Upper lobe of right lung (tissue), 1 donor: ENCODE measurements around the gene NPC1L1. TPM values are rescaled to one million over a fixed set of nuclear protein-coding genes. Genes with fewer than 3 reads are reported as not detected.

Source experiments
- ATAC-seq: fragments of 200-7000 bp; cut with Tn5 transposase; one replicate; pipeline ENCODE4 v1.9.1; 2020; ENCODE audit warnings: mild to moderate bottlenecking, moderate library complexity
- DNase-seq: peaks from one replicate; pipeline ENCODE4 v3.0.0-alpha.2; 2020
- H3K27ac ChIP-seq: fragments of 200-600 bp; one replicate; pipeline ENCODE4 v1.8.0; 2022
- H3K27me3 ChIP-seq: fragments of 200-600 bp; one replicate; pipeline ENCODE4 v1.8.0; 2022; ENCODE audit warnings: mild to moderate bottlenecking
- H3K36me3 ChIP-seq: fragments of 200-600 bp; one replicate; pipeline ENCODE4 v1.8.0; 2022
- H3K4me1 ChIP-seq: fragments of 200-600 bp; one replicate; pipeline ENCODE4 v1.8.0; 2022
- H3K4me3 ChIP-seq: fragments of 200-600 bp; one replicate; pipeline ENCODE4 v1.8.0; 2022; ENCODE audit warnings: mild to moderate bottlenecking
- H3K9me3 ChIP-seq: fragments of 200-600 bp; one replicate; pipeline ENCODE4 v1.8.0; 2022
- CTCF ChIP-seq: fragments of 200-600 bp; IDR thresholded peaks from one replicate; pipeline ENCODE4 v1.8.0; 2022; ENCODE audit warnings: antibody characterized with exemption
- intact Hi-C: fragments of 100-400 bp; cut with DNase I; formaldehyde crosslinking; loops from one replicate; pipeline ENCODE4 v1.11.0; 2022
- total RNA-seq: library from RNA; stranded (reverse); fragmentation: NEBNext Ultra II Directional; extraction: Animal tissue kit (Norgen Biotek cat#: 25700); gene quantifications from one replicate; pipeline ENCODE4 v1.2.1, GENCODE V29; 2021
- donor health status: DM: no; HTN: yes; CAD: no; lungs with severe emphysema.

The NPC1L1 gene
- total RNA-seq, 1 donor from 2014 or later = 0.17 TPM

GRCh38 chr7:44519546-44519945 lies 21.6 kb downstream of the NPC1L1 start:
- no peak overlapping the region for H3K27ac ChIP-seq
- H3K36me3 ChIP-seq = no peaks in the 10 kb centered on the region
- H3K9me3 ChIP-seq = no peaks in the 10 kb centered on the region
- H3K27me3 ChIP-seq = no peaks in the 10 kb centered on the region
- intact Hi-C loops = no loop called here
- DNase-seq (no peak), ATAC-seq (no peak)
- no peak for TF ChIP-seq CTCF
- H3K4me1 ChIP-seq = no peaks in the 10 kb centered on the region
- H3K4me3 ChIP-seq = no peak overlapping the region

- intact Hi-C loops = no loop called here
- Histone ChIP-seq H3K36me3 (no peaks in the 10 kb centered on the region), H3K9me3 (no peaks in the 10 kb centered on the region), H3K27ac (no peak overlapping the region), H3K4me3 (no peak overlapping the region), H3K4me1 (no peaks in the 10 kb centered on the region), H3K27me3 (no peaks in the 10 kb centered on the region)
- ATAC-seq (no peak), DNase-seq (no peak)
- no peak for TF ChIP-seq CTCF
Observed at GRCh38 chr7:44518761-44519160, 22.4 kb downstream of the NPC1L1 start.

GRCh38 chr7:44517175-44517574 lies 24.0 kb downstream of the NPC1L1 start:
- no peaks in the 10 kb centered on the region for H3K4me1 ChIP-seq
- H3K4me3 ChIP-seq = no peak overlapping the region
- no peak for DNase-seq
- ATAC-seq = no peak
- TF ChIP-seq CTCF = no peak
- H3K9me3 ChIP-seq = no peaks in the 10 kb centered on the region
- H3K27me3 ChIP-seq = no peaks in the 10 kb centered on the region
- no peaks in the 10 kb centered on the region for H3K36me3 ChIP-seq
- intact Hi-C loops = no loop called here
- no peak overlapping the region for H3K27ac ChIP-seq

GRCh38 chr7:44515590-44516268 lies 25.4 kb downstream of the NPC1L1 start:
- intact Hi-C loops = no loop called here
- no peaks in the 10 kb centered on the region for H3K27me3 ChIP-seq
- no peak overlapping the region for H3K27ac ChIP-seq
- no peak for TF ChIP-seq CTCF
- no peaks in the 10 kb centered on the region for H3K36me3 ChIP-seq
- H3K4me1 ChIP-seq = no peaks in the 10 kb centered on the region
- H3K9me3 ChIP-seq = no peaks in the 10 kb centered on the region
- DNase-seq (no peak), ATAC-seq (no peak)
- no peak overlapping the region for H3K4me3 ChIP-seq

- ATAC-seq (peak; percentile 14), DNase-seq (no peak)
- H3K9me3 ChIP-seq = no peaks in the 10 kb centered on the region
- no peaks in the 10 kb centered on the region for H3K27me3 ChIP-seq
- H3K36me3 ChIP-seq = no peaks in the 10 kb centered on the region
- no peak overlapping the region for H3K4me3 ChIP-seq
- TF ChIP-seq CTCF = no peak
- H3K27ac ChIP-seq = no peak overlapping the region
- H3K4me1 ChIP-seq = no peaks in the 10 kb centered on the region
- intact Hi-C loops = no loop called here
Observed at GRCh38 chr7:44512736-44513135, 28.4 kb downstream of the NPC1L1 start.
